ENCODE results near the gene MACC1.

DNA sequence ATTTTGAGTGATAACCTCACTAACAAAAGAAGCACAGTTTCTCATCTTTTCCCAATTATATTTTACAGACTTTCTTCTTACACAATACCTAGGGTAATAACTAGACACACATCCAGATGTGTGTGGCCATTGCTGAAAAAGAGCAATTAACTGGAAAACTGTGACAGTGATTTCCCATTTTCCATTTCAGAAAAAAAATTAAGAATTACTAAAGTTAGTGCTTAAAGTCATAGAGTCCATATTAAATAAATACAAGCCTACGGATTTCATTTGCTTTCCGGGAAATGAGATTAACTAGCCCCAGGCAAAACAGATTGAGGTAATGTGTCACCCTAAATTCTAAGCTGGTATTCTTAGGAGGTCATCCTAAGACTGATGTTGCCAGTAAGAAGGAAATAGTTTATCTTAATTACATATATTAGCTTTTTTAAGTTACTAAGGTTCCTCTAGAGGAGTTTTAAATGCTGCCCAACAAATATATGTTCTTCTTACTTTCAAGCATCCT, 10.2 kb upstream of the MACC1 start:
- no peak for TF ChIP-seq EZH2 (IDR thresholded peaks at IDR 0.05; ENCODE audit: low read length)
- TF ChIP-seq, protein P1, sequence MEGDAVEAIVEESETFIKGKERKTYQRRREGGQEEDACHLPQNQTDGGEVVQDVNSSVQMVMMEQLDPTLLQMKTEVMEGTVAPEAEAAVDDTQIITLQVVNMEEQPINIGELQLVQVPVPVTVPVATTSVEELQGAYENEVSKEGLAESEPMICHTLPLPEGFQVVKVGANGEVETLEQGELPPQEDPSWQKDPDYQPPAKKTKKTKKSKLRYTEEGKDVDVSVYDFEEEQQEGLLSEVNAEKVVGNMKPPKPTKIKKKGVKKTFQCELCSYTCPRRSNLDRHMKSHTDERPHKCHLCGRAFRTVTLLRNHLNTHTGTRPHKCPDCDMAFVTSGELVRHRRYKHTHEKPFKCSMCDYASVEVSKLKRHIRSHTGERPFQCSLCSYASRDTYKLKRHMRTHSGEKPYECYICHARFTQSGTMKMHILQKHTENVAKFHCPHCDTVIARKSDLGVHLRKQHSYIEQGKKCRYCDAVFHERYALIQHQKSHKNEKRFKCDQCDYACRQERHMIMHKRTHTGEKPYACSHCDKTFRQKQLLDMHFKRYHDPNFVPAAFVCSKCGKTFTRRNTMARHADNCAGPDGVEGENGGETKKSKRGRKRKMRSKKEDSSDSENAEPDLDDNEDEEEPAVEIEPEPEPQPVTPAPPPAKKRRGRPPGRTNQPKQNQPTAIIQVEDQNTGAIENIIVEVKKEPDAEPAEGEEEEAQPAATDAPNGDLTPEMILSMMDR (optimal IDR thresholded peaks at IDR 0.05 in 1 of 3, IDR thresholded peaks at IDR 0.05 in 1 of 3, conservative IDR thresholded peaks at IDR 0.05 in 1 of 3; ENCODE audit: extremely low read depth in 1 of 3, insufficient read depth in 2 of 3, low read length in 3 of 3): no peak

Measured in keratinocyte (primary cell).